Left cardiac atrium (tissue), 2 donors: ENCODE results near the gene GATA5. TPM values are rescaled to one million over a fixed set of nuclear protein-coding genes. Genes with fewer than 3 reads are reported as not detected.

Experiments used
- total RNA-seq, 2 donors: library from RNA; stranded (reverse); fragmentation: NEBNext Ultra II Directional; extraction: Animal tissue kit (Norgen Biotek cat#: 25700); gene quantifications; one replicate each; pipeline ENCODE4 v1.2.1, GENCODE V29; 2021
- donor health status: DM: no; HTN: yes; CAD: no; lungs with severe emphysema.
- donor health status: DM: yes; HTN: yes; CAD: no.

GATA5 gene
- total RNA-seq, 2 donors from 2014 or later, result 4.3 to 9.3 TPM

Other genes starting within 250 kb of the GATA5 start
- gene OSBPL2, start 237.5 kb downstream of the GATA5 start, total RNA-seq, result 10 to 100 TPM; 40.1 to 41.2 TPM
- gene ADRM1, start 173.0 kb downstream of the GATA5 start, total RNA-seq, result 10 to 100 TPM; 57.9 to 76.9 TPM
- gene LAMA5, start 108.7 kb downstream of the GATA5 start, total RNA-seq, result 100 to 1,000 TPM in 1 of 2 donors, 10 to 100 TPM in 1; 70.4 to 113 TPM
- 100 to 1,000 TPM; 733 to 750 TPM for gene RPS21, start 88.9 kb downstream of the GATA5 start, total RNA-seq
- 10 to 100 TPM; 20.6 to 25.3 TPM for gene CABLES2, start 68.7 kb downstream of the GATA5 start, total RNA-seq
- not detected for gene RBBP8NL, start 48.5 kb downstream of the GATA5 start, total RNA-seq
- gene SLCO4A1, start 166.5 kb upstream of the GATA5 start, total RNA-seq, result 10 to 100 TPM; 15.1 to 35.5 TPM
- not detected for gene NTSR1, start 232.8 kb upstream of the GATA5 start, total RNA-seq